Measurements from ENCODE around the gene MT2A.
A peak's percentile ranks its signal among the peaks of the same experiment; 100 is the strongest.
"Not testable (repeated sequence)": the region's sequence is repeated elsewhere in the genome, so short reads cannot be mapped to it uniquely, and the experiment has no call there.

Gene MT2A

GRCh38 chr16:56608043-56608875, at the start of gene MT2A:
Gene MT2A, plus strand, starts transcription at chr16:56608584. Its CDS starts 72 bp downstream, at chr16:56608656.
- DNase-seq = peak; percentile 89

- DNase-seq = no peak
These were observed 49.3 kb upstream of the MT2A start for GRCh38 chr16:56559109-56559508.

- DNase-seq = no peak
These were observed 47.9 kb upstream of the MT2A start for GRCh38 chr16:56560447-56560846.

- no peak for DNase-seq
These were observed 47.3 kb upstream of the MT2A start for GRCh38 chr16:56561126-56561525.

- DNase-seq = no peak
These were observed 43.4 kb upstream of the MT2A start, which contains the start of gene MT4 for GRCh38 chr16:56564793-56565477. Gene MT4, plus strand, starts transcription at chr16:56565073. Its CDS starts 56 bp downstream, at chr16:56565129.

- DNase-seq = no peak
These were observed 38.4 kb upstream of the MT2A start for GRCh38 chr16:56569971-56570370.

GRCh38 chr16:56571525-56571924, 36.9 kb upstream of the MT2A start:
- DNase-seq = no peak

- no peak for DNase-seq
These were observed 33.8 kb upstream of the MT2A start for GRCh38 chr16:56574625-56575024.

GRCh38 chr16:56576585-56577299, 31.6 kb upstream of the MT2A start:
- DNase-seq = peak; percentile 55

- no peak for DNase-seq
These were observed 31.1 kb upstream of the MT2A start for GRCh38 chr16:56577300-56577625.

GRCh38 chr16:56580391-56581048, 27.9 kb upstream of the MT2A start:
- no peak for DNase-seq

GRCh38 chr16:56582911-56583310, 25.5 kb upstream of the MT2A start:
- not testable (repeated sequence) for DNase-seq

GRCh38 chr16:56583351-56584168, 24.8 kb upstream of the MT2A start:
- DNase-seq = no peak

GRCh38 chr16:56584276-56584675, 24.1 kb upstream of the MT2A start:
- DNase-seq = no peak

- no peak for DNase-seq
These were observed 19.6 kb upstream of the MT2A start for GRCh38 chr16:56588781-56589140.

- peak; percentile 55 for DNase-seq
These were observed 19.0 kb upstream of the MT2A start, which contains the start of gene MT3 for GRCh38 chr16:56589141-56590039. Gene MT3, plus strand, starts transcription at chr16:56589528. Its CDS starts 63 bp downstream, at chr16:56589591.

- DNase-seq = no peak
These were observed 16.9 kb upstream of the MT2A start for GRCh38 chr16:56591377-56592060.

- no peak for DNase-seq
These were observed 14.7 kb upstream of the MT2A start for GRCh38 chr16:56593573-56594291.

- DNase-seq = no peak
These were observed 14.1 kb upstream of the MT2A start for GRCh38 chr16:56594292-56594619.

All from NCI-H345 (cell line).